Non-pigmented ciliary epithelial cell (primary cell): ENCODE results near the gene HBB.

Source experiments
- DNase-seq: peaks from one replicate; pipeline ENCODE4 v3.0.0-alpha.2; 2010; ENCODE audit warnings: low read depth

Gene HBB

GRCh38 chr11:5247472-5248192 is 20.8 kb upstream of the HBB start:
- no peak for DNase-seq

DNA sequence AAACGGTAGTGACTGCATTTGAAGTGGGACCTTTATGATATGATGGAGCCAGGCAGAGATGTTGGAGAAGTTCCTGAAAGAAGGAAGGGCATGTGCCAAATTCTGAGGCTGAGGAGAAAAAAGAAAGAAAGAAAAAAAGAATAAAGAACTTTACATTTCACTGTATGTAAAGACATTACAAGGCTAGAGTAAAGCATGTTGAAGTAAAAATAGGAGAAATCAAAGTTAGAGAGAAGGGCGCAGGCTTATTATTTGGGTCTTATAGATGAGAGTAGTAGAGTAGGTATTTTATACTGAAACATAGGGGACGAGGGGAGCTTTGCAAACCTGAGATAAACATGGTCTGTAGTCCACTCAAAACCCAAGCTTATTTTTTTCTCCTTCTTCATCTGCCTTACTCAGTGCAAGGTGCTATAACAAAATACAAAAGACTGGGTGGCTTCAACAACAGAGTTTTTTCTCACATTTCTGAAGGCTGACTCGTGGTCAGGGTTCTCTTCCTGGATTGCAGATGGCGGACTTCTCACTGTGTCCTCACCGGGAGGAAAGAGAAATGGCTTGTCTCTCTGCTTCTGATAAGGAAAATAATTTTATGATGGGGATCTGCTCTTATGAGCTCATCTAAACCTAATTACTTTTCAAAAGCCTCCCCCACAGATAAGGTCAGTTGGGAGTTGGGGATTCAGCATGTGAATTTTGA is 20.1 kb upstream of the HBB start:
- no peak for DNase-seq

DNA sequence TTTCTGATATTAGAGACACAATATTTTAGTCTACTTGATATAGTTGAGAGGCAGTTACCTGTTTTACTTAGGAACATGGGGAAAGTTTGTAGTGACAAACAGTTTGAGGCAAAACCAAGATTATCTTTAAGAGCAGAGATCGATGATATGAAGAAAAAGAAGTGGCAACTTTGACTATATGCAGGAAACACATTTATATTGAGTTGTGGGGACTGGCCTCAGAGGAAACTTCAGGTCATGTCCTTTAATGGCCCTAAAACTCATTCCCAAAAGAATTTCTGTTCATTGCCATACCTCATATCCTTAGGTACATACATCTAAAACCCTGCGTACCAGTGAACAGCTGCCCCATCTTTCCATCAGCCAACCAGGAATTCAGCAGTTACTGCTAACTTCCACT is 18.3 kb upstream of the HBB start:
- no peak for DNase-seq

DNA sequence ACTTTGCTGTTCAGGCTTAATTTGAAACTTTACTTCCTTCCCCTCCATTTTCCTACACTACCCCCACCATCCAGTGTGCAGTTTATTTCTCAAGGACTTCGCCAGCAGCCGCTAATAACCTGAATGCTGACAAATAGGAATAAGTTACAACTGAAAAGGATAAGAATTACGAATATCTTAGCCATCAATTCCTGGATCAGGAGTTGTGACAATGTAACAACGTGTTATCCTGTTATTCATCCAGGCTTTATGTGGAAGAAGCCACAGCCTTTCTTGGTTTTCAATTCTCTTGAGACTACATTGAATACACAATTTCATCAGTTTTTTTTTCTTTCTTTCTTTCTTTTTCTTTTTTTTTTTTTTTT is 16.9 kb upstream of the HBB start:
- no peak for DNase-seq

- DNase-seq: no peak
These were observed 16.3 kb upstream of the HBB start for GRCh38 chr11:5242933-5243815.

- no peak for DNase-seq
These were observed 15.3 kb upstream of the HBB start for GRCh38 chr11:5242208-5242607.

GRCh38 chr11:5241458-5241857 is 14.6 kb upstream of the HBB start:
- DNase-seq: no peak

DNA sequence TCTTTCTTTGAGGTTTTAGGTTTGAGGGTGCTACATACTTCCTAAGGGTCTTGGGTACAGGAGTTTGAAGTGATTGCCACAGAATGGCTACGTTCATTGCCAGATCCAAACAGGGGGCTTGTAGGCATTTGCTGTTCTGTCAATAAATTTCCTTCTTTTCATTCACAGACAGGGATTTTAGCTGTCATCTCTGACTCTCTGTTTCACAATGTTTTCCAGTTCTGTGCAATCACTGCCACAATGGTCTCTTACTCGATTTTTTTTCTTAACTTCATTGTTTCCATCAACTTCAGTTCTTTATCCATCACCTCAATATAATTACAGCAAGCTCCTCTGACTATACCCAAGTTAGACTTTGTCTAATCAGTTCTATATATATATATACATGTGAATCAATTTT is 13.6 kb upstream of the HBB start:
- no peak for DNase-seq

DNA sequence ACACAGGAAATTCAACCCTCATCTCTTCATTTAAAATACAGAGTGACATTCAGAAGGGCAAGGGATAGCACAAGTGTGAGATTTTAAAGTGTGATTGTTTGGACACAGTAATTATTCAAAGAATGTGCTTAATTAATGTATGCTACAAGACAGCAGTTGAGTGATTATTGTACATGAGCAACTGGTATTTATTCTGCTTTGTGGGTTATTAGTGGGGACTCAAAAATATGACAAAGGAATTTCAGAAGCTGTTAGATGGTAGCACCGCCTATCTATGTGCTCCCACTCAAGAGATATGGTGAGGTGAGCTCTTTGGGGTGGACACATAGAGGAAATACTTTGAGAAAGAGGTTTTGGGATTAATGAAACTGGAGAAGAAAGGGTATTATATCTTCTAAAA is 13.2 kb upstream of the HBB start:
- no peak for DNase-seq

- DNase-seq: no peak
These were observed 12.2 kb upstream of the HBB start for GRCh38 chr11:5239046-5239445.

- DNase-seq: no peak
These were observed 11.6 kb upstream of the HBB start for GRCh38 chr11:5238486-5238885.

DNA sequence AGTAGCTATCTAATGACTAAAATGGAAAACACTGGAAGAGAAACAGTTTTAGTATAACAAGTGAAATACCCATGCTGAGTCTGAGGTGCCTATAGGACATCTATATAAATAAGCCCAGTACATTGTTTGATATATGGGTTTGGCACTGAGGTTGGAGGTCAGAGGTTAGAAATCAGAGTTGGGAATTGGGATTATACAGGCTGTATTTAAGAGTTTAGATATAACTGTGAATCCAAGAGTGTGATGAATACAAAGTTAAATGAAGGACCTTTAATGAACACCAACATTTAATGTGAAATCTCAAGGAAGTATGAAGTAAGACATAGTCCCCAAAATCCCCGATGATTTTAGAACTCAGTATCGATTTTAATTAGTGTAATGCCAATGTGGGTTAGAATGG is 10.5 kb upstream of the HBB start:
- no peak for DNase-seq

- DNase-seq: no peak
These were observed 8.7 kb upstream of the HBB start for GRCh38 chr11:5235364-5236095.

DNA sequence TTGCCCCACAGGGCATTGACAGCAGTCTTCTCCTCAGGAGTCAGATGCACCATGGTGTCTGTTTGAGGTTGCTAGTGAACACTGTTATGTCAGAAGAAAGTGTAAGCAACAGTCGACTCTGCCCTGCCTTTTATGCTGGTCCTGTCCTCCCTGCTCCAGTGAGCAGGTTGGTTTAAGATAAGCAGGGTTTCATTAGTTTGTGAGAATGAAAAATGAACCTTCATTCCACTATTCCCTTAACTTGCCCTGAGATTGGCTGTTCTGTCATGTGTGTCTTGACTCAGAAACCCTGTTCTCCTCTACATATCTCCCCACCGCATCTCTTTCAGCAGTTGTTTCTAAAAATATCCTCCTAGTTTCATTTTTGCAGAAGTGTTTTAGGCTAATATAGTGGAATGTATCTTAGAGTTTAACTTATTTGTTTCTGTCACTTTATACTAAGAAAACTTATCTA is 7.5 kb upstream of the HBB start, which contains the start of gene HBD:
TSS of gene HBD (minus strand) at position 103 of the 454 bp plus-strand sequence. CDS start at position 53, 50 bp downstream.
- DNase-seq: peak; percentile 17

- DNase-seq: no peak
These were observed 6.4 kb upstream of the HBB start for GRCh38 chr11:5233307-5233706.

GRCh38 chr11:5232821-5233220 is 6.0 kb upstream of the HBB start:
- DNase-seq: no peak

DNA sequence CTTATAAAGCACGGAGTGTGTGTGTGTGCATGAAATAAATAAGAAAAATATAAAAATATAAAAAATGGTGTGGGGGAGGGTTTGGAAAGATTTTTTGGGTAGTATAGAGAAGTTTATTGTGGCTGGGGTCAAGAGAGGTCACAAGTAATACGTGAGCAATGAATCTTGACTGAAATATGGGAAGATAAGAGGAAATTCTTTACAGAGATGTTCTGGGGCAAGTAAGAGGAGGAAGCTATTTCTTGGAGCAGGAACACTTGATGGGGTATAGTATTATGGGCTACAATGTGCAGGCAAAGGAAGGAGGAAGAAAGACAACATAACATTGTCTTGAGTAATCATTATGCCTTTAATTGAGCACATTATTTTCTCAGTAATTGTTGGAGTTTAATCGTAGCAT is 5.3 kb upstream of the HBB start:
- DNase-seq: no peak

DNA sequence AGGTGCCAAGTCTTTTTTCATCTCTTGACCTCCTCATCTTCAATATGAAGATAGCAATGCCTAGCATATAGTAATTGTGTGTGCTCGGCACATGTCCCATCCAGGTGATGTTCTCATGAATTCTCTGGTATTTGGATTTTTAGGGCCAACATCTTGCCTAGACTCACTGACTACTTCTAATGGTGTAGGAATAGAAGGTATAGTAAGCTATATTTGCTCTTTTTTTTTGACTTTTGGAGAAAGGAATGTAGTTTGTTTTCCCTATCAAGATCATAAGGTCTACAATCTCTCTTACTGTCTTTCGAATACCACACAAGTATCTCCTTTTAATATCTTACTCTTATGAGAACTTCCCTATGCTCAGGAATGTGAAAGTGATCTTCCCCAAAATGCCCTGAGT is 4.2 kb upstream of the HBB start:
- no peak for DNase-seq

DNA sequence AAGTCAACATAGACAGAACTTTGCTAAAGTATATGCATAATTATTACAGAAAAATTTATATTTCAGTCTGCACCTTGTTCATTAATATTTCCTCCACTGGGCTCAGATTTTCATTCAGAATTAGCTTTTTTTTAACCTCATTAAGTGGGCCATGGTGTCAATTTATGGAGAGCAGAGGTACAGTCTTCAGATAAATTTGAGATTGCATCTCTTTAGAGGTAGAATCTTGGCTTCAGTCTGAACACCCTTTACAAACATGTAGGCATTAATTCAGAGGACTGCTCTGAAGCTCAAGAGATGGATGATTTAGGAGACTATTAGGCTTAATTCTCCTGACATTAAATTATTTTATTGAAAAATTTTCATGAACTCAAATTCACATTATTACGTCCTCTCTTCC is 3.4 kb upstream of the HBB start:
- no peak for DNase-seq

DNA sequence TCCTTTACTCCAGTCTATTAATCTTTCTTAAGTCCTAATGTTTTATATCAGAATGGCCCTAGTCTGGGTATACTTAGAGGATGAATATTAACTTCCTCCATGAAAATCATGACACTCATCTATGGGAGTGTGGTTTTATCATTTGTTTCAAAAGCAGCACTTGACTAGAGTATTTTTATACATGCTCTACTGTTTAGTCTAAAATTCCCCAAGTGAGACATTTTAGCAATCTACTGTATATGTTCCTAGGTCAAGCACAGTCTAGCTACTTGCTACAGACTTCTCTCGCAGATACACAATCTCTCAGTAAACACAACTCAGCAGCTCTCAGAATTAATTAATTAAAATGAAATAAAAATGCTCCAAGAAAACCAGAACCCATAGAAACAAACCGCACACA is 2.9 kb upstream of the HBB start:
- DNase-seq: no peak

DNA sequence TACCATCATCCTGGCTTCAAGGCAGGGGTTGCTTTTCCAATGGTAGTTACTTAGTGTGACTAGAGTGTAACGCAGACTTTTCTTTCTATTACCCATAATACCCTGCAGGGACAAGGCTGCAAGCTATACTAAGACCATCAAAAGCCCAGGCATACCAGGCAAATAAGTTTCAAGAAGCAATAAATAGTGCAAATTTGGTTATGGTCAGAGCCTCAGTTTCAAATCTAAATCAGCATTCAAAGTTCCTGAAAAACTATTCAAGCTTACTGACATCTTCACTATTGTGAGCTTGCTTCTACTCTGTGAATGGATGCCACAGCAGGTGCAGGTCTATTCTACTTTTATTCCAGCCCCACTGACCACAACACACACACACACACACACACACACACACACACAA is 2.5 kb upstream of the HBB start:
- no peak for DNase-seq

DNA sequence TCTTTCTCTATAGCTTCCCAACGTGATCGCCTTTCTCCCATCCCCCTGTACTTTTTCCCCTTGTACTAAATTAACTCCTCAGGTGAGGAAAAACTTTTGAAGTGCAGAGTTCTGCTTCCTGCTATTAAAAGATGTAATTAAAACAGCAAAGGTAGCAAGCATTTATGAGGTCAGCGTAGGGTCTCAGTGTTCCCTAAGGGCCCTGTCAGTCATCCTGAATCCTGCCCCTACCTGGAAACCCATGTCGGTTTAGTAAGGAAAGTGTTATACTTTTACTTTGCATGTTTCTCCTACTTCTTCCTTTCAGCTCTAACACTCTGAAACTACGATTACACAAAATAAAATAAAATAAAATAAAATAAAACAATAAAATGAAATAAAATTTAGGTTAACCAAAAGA is 1.3 kb upstream of the HBB start:
- DNase-seq: no peak
